SK-N-SH (cell line): ENCODE measurements around the gene ADAM33. TPM values are rescaled to one million over a fixed set of nuclear protein-coding genes. Genes with fewer than 3 reads are reported as not detected.

Experiments
- CTCF ChIA-PET: fragments of 300-600, 350-600 bp; formaldehyde crosslinking; extraction: SDS; loops from one replicate; lab custom pipeline; 2021; lab: Yijun Ruan, JAX
- POLR2A ChIA-PET: fragments of 350-600 bp; sonication (Branson Sonifier 250); formaldehyde crosslinking; extraction: SDS; loops from one replicate; lab custom pipeline; 2020; ENCODE audit warnings: antibody characterized with exemption, inconsistent platforms; lab: Yijun Ruan, JAX
- DNase-seq: peaks from one replicate; pipeline ENCODE4 v3.0.0; 2012
- H2AFZ ChIP-seq: fragments of 200-600 bp; sonication (generic); 2 replicates; pipeline ENCODE4 v1.8.1; 2016; ENCODE audit warnings: antibody characterized with exemption, mild to moderate bottlenecking, low read depth
- H3F3A ChIP-seq: fragments of 200-600 bp; sonication (generic); replicated peaks from 2 replicates; pipeline ENCODE3; 2016; ENCODE audit warnings: antibody characterized with exemption, mild to moderate bottlenecking; ENCODE audit not compliant: insufficient read depth
- H3K27ac ChIP-seq, 2 experiments: fragments of 200-500 bp in 1 of 2; fragments of 200-600 bp in 1 of 2; sonication (Bioruptor generic) in 1 of 2; sonication (generic), shearing (Covaris generic) in 1 of 2; 2 replicates each; pipeline versions ENCODE4 v1.5.1 to v1.6.1; 2014 to 2016; ENCODE audit warnings: low read depth in 2 of 2, inconsistent platforms in 1 of 2, low read length in 1 of 2, mild to moderate bottlenecking in 1 of 2, mixed read lengths in 1 of 2
- H3K27me3 ChIP-seq: fragments of 200-600 bp; sonication (generic), shearing (Covaris generic); 2 replicates; pipeline ENCODE4 v1.6.1; 2016; ENCODE audit warnings: mixed run types; ENCODE audit not compliant: insufficient read depth
- H3K36me3 ChIP-seq, 2 experiments: fragments of 200-500 bp in 1 of 2; fragments of 200-600 bp in 1 of 2; sonication (Bioruptor generic) in 1 of 2; sonication (generic) in 1 of 2; replicated peaks in 1 of 2; 2 replicates each; pipeline versions ENCODE3 to v1.5.1; 2014 to 2016; ENCODE audit warnings: low read length in 1 of 2, mild to moderate bottlenecking in 1 of 2; ENCODE audit not compliant: insufficient read depth in 2 of 2, control insufficient read depth in 1 of 2
- H3K4me1 ChIP-seq, 2 experiments: fragments of 200-500 bp in 1 of 2; fragments of 200-600 bp in 1 of 2; sonication (Bioruptor generic) in 1 of 2; sonication (generic), shearing (Covaris generic) in 1 of 2; 2 replicates each; pipeline versions ENCODE4 v1.5.1 to v1.6.1; 2014 to 2016; ENCODE audit warnings: low read depth in 1 of 2, low read length in 1 of 2, mixed run types in 1 of 2; ENCODE audit not compliant: insufficient read depth in 2 of 2, control insufficient read depth in 1 of 2
- H3K4me2 ChIP-seq: fragments of 200-600 bp; sonication (generic), shearing (Covaris generic); 2 replicates; pipeline ENCODE4 v1.6.1; 2017; ENCODE audit warnings: mixed run types
- H3K4me3 ChIP-seq, 2 experiments: fragments of 200-500 bp in 1 of 2; fragments of 200-600 bp in 1 of 2; sonication (Bioruptor generic) in 1 of 2; sonication (generic), shearing (Covaris generic) in 1 of 2; 2 replicates each; pipeline versions ENCODE4 v1.5.1 to v1.8.1; 2014 to 2016; ENCODE audit warnings: low read depth in 2 of 2, inconsistent platforms in 1 of 2, low read length in 1 of 2, mild to moderate bottlenecking in 1 of 2, mixed read lengths in 1 of 2, moderate library complexity in 1 of 2
- H3K79me2 ChIP-seq: fragments of 200-600 bp; sonication (generic); 2 replicates; pipeline ENCODE4 v1.8.1; 2017; ENCODE audit warnings: mild to moderate bottlenecking; ENCODE audit not compliant: insufficient read depth
- H3K9ac ChIP-seq: fragments of 200-600 bp; sonication (generic); 2 replicates; pipeline ENCODE4 v1.6.1; 2017; ENCODE audit warnings: mixed run types
- H3K9me2 ChIP-seq: fragments of 200-600 bp; sonication (generic); 2 replicates; pipeline ENCODE4 v1.6.1; 2017; ENCODE audit warnings: mixed run types
- H3K9me3 ChIP-seq: fragments of 200-600 bp; sonication (generic); 2 replicates; pipeline ENCODE4 v1.6.1; 2017; ENCODE audit warnings: mixed run types, mild to moderate bottlenecking, moderate library complexity
- H4K20me1 ChIP-seq: fragments of 200-600 bp; sonication (generic); 2 replicates; pipeline ENCODE4 v1.6.1; 2017; ENCODE audit warnings: mild to moderate bottlenecking, mixed run types; ENCODE audit not compliant: insufficient read depth
- CHD2 ChIP-seq: fragments of 150-350 bp; IDR thresholded peaks from 2 replicates; pipeline ENCODE4 v1.6.1; 2018; ENCODE audit warnings: low read length; ENCODE audit not compliant: partially characterized antibody
- ELF1 ChIP-seq: IDR thresholded peaks from 2 replicates; pipeline ENCODE4 v1.4.0; 2012
- FOXM1 ChIP-seq: IDR thresholded peaks from 2 replicates; pipeline ENCODE4 v1.4.0; 2012; ENCODE audit warnings: low read depth, mild to moderate bottlenecking
- NFIC ChIP-seq: IDR thresholded peaks from 2 replicates; pipeline ENCODE4 v1.4.0; 2012; ENCODE audit warnings: borderline replicate concordance
- POLR2AphosphoS5 ChIP-seq: IDR thresholded peaks from 2 replicates; pipeline ENCODE4 v1.6.1; 2012; ENCODE audit warnings: low read depth, low read length
- RAD21 ChIP-seq: IDR thresholded peaks from 2 replicates; pipeline ENCODE4 v1.6.1; 2012; ENCODE audit warnings: mild to moderate bottlenecking, low read length
- RCOR1 ChIP-seq: fragments of 150-350 bp; IDR thresholded peaks from 2 replicates; pipeline ENCODE4 v1.6.1; 2017; ENCODE audit warnings: antibody characterized with exemption, low read length
- SMC3 ChIP-seq: IDR thresholded peaks from 2 replicates; pipeline ENCODE4 v1.6.1; 2012; ENCODE audit warnings: low read depth, low read length, improper control_type of control experiment
- WGBS: methylation state at CpG from one replicate; pipeline ENCODE4 v1.1.6; 2017; ENCODE audit warnings: low lambda C conversion rate; 5-methylcytosine and 5-hydroxymethylcytosine counted together
- polyA plus RNA-seq, 3 experiments: library from polyadenylated mRNA; depleted of rRNA; stranded (reverse); fragments of >200 nt; gene quantifications; 2 replicates each; pipeline ENCODE4 v1.2.3, GENCODE V29; 2012
- TF ChIP-seq, protein P1 (sequence below): fragments of 150-350 bp; IDR thresholded peaks from 2 replicates; pipeline ENCODE4 v1.6.1; 2016; ENCODE audit warnings: mild to moderate bottlenecking, low read depth, low read length
- TF ChIP-seq, protein P2 (sequence below): IDR thresholded peaks from 2 replicates; pipeline ENCODE4 v1.4.0; 2012; ENCODE audit warnings: low read depth
- TF ChIP-seq, protein P3 (sequence below): IDR thresholded peaks from 2 replicates; pipeline ENCODE4 v1.4.0; 2012; ENCODE audit warnings: low read depth, borderline replicate concordance
- TF ChIP-seq, protein P4 (sequence below): IDR thresholded peaks from 2 replicates; pipeline ENCODE4 v1.4.0; 2012; ENCODE audit warnings: low read depth, borderline replicate concordance
- TF ChIP-seq, protein P5 (sequence below): fragments of 200-600 bp; sonication (generic); IDR thresholded peaks from 2 replicates; pipeline ENCODE4 v1.6.1; 2017; ENCODE audit warnings: antibody characterized with exemption, mild to moderate bottlenecking, moderate library complexity

Gene ADAM33
- polyA plus RNA-seq, 1 of the 3 experiments (the other 2 are of a cell fraction): 4.8 TPM

DNA sequence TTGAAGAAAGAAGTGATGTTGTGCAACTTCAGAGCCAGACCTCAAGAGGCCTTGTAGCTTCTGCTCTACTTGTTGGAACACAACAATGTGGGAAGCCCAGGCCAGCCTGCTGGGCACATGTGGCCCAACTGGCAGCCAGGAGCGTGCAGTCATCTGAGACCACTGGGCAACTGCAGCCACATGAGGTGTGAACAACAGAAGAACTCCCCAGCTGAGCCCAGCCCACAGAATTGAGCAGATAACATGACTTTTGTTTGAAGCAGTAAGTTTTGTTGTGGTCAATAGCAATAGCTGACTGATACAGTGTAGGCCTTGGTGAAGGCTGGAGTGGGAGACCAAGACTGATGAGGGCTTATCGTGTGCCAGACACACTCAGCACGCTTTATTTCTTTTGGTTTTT lies 8.6 kb upstream of the ADAM33 start:
- 83% methylated on average over 3 of the region's 3 CpGs for WGBS
- Histone ChIP-seq H3K9me3 (no peaks in the 10 kb centered on the region), H3K79me2 (no peaks in the 10 kb centered on the region), H3K9me2 (no peaks in the 10 kb centered on the region), H3K9ac (no peak overlapping the region), H3F3A (no peaks in the 10 kb centered on the region), H3K4me3 (no peak overlapping the region), H3K4me1 (no peaks in the 10 kb centered on the region), H3K27me3 (no peaks in the 10 kb centered on the region), H4K20me1 (no peaks in the 10 kb centered on the region), H3K4me2 (no peak overlapping the region), H3K27ac (no peak overlapping the region), H2AFZ (no peak overlapping the region), H3K36me3 (no peaks in the 10 kb centered on the region)
- TF ChIP-seq, protein P1, sequence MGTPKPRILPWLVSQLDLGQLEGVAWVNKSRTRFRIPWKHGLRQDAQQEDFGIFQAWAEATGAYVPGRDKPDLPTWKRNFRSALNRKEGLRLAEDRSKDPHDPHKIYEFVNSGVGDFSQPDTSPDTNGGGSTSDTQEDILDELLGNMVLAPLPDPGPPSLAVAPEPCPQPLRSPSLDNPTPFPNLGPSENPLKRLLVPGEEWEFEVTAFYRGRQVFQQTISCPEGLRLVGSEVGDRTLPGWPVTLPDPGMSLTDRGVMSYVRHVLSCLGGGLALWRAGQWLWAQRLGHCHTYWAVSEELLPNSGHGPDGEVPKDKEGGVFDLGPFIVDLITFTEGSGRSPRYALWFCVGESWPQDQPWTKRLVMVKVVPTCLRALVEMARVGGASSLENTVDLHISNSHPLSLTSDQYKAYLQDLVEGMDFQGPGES: no peak
- TF ChIP-seq, protein P2, sequence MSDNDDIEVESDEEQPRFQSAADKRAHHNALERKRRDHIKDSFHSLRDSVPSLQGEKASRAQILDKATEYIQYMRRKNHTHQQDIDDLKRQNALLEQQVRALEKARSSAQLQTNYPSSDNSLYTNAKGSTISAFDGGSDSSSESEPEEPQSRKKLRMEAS: no peak
- TF ChIP-seq CHD2: no peak
- TF ChIP-seq NFIC: no peak
- TF ChIP-seq, protein P3, sequence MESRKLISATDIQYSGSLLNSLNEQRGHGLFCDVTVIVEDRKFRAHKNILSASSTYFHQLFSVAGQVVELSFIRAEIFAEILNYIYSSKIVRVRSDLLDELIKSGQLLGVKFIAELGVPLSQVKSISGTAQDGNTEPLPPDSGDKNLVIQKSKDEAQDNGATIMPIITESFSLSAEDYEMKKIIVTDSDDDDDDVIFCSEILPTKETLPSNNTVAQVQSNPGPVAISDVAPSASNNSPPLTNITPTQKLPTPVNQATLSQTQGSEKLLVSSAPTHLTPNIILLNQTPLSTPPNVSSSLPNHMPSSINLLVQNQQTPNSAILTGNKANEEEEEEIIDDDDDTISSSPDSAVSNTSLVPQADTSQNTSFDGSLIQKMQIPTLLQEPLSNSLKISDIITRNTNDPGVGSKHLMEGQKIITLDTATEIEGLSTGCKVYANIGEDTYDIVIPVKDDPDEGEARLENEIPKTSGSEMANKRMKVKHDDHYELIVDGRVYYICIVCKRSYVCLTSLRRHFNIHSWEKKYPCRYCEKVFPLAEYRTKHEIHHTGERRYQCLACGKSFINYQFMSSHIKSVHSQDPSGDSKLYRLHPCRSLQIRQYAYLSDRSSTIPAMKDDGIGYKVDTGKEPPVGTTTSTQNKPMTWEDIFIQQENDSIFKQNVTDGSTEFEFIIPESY: no peak
- TF ChIP-seq, protein P4, sequence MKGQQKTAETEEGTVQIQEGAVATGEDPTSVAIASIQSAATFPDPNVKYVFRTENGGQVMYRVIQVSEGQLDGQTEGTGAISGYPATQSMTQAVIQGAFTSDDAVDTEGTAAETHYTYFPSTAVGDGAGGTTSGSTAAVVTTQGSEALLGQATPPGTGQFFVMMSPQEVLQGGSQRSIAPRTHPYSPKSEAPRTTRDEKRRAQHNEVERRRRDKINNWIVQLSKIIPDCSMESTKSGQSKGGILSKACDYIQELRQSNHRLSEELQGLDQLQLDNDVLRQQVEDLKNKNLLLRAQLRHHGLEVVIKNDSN: no peak
- TF ChIP-seq SMC3: no peak
- TF ChIP-seq FOXM1: no peak
- TF ChIP-seq, protein P5, sequence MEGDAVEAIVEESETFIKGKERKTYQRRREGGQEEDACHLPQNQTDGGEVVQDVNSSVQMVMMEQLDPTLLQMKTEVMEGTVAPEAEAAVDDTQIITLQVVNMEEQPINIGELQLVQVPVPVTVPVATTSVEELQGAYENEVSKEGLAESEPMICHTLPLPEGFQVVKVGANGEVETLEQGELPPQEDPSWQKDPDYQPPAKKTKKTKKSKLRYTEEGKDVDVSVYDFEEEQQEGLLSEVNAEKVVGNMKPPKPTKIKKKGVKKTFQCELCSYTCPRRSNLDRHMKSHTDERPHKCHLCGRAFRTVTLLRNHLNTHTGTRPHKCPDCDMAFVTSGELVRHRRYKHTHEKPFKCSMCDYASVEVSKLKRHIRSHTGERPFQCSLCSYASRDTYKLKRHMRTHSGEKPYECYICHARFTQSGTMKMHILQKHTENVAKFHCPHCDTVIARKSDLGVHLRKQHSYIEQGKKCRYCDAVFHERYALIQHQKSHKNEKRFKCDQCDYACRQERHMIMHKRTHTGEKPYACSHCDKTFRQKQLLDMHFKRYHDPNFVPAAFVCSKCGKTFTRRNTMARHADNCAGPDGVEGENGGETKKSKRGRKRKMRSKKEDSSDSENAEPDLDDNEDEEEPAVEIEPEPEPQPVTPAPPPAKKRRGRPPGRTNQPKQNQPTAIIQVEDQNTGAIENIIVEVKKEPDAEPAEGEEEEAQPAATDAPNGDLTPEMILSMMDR: no peak
- no peak for TF ChIP-seq RCOR1
- no peak for TF ChIP-seq POLR2AphosphoS5
- no peak for TF ChIP-seq RAD21
- no peak for TF ChIP-seq ELF1
- ChIA-PET POLR2A (no interaction called here), CTCF (interaction anchor here (6.1 kb wide), 1 partner anchor 20 kb away, joined by 42 read pairs; no protein-coding TSS in a partner anchor)
- DNase-seq: no peak
